HG03521 (cell line): ENCODE results near the gene EXOC3.
A peak's percentile ranks its signal among the peaks of the same experiment; 100 is the strongest.
"Not testable (repeated sequence)": the region's sequence is repeated elsewhere in the genome, so short reads cannot be mapped to it uniquely, and the experiment has no call there.

Experiments used
- ATAC-seq: cut with Tn5 transposase; IDR thresholded peaks from one replicate; pipeline ENCODE4 v1.9.1; 2021; ENCODE audit warnings: mild to moderate bottlenecking, moderate library complexity; ENCODE audit not compliant: unreplicated experiment

Gene EXOC3

GRCh38 chr5:471750-472058 lies 28.7 kb downstream of the EXOC3 start:
- no peak for ATAC-seq

GRCh38 chr5:472076-472655 lies 29.2 kb downstream of the EXOC3 start:
- ATAC-seq = peak; percentile 6

GRCh38 chr5:472656-473550 lies 29.9 kb downstream of the EXOC3 start:
- peak; percentile 65 for ATAC-seq

- peak; percentile 24 for ATAC-seq
These were observed 30.7 kb downstream of the EXOC3 start for GRCh38 chr5:473551-474192.

GRCh38 chr5:474232-474839 lies 31.4 kb downstream of the EXOC3 start:
- ATAC-seq = not testable (repeated sequence)

- no peak for ATAC-seq
These were observed 32.1 kb downstream of the EXOC3 start for GRCh38 chr5:474840-475661.

- no peak for ATAC-seq
These were observed 32.7 kb downstream of the EXOC3 start for GRCh38 chr5:475704-476101.

- ATAC-seq = no peak
These were observed 33.3 kb downstream of the EXOC3 start for GRCh38 chr5:476102-476813.

GRCh38 chr5:476814-477175 lies 33.8 kb downstream of the EXOC3 start:
- no peak for ATAC-seq

GRCh38 chr5:477247-477646 lies 34.3 kb downstream of the EXOC3 start:
- no peak for ATAC-seq

GRCh38 chr5:477871-478270 lies 34.9 kb downstream of the EXOC3 start:
- no peak for ATAC-seq

GRCh38 chr5:478369-478981 lies 35.5 kb downstream of the EXOC3 start:
- no peak for ATAC-seq

GRCh38 chr5:478982-479535 lies 36.1 kb downstream of the EXOC3 start:
- ATAC-seq = no peak

- ATAC-seq = no peak
These were observed 36.8 kb downstream of the EXOC3 start for GRCh38 chr5:479566-480319.

GRCh38 chr5:481347-481746 lies 38.4 kb downstream of the EXOC3 start:
- no peak for ATAC-seq

GRCh38 chr5:482021-482420 lies 39.0 kb downstream of the EXOC3 start:
- no peak for ATAC-seq

GRCh38 chr5:482506-482905 lies 39.5 kb downstream of the EXOC3 start:
- ATAC-seq = no peak

- ATAC-seq = no peak
These were observed 40.0 kb downstream of the EXOC3 start for GRCh38 chr5:483011-483410.
